HG03439 (cell line): ENCODE measurements around the gene EEFSEC.
"Not testable (repeated sequence)": the region's sequence is repeated elsewhere in the genome, so short reads cannot be mapped to it uniquely, and the experiment has no call there.

Experiments used
- ATAC-seq: cut with Tn5 transposase; IDR thresholded peaks from one replicate; pipeline ENCODE4 v1.9.1; 2021; ENCODE audit warnings: mild to moderate bottlenecking, moderate library complexity; ENCODE audit not compliant: unreplicated experiment

Gene EEFSEC

DNA sequence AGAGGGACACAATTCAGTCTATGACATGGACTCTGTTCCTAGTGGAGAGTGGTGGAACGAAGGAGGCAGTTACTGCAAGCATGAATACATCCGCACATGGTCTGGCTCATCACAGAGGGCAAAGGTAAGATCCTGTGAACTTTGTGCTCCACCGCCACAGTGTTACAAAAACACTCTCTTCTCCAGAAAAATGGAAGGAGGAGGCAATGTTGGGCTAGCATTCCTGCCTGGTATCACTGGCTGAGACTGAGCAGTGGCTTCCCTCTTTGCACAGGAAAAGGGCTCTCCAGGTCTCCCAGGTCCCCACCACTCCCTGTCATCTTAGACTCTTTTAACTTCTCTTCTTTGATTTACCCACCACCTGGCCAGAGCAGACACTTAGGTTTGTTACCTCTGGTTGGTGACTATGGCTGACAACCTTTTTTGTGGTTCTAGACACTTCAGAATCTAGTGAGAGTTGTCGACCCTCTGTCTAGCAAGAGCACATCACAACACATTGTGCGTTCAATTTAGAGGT, 1.5 kb upstream of the EEFSEC start:
- no peak for ATAC-seq

DNA sequence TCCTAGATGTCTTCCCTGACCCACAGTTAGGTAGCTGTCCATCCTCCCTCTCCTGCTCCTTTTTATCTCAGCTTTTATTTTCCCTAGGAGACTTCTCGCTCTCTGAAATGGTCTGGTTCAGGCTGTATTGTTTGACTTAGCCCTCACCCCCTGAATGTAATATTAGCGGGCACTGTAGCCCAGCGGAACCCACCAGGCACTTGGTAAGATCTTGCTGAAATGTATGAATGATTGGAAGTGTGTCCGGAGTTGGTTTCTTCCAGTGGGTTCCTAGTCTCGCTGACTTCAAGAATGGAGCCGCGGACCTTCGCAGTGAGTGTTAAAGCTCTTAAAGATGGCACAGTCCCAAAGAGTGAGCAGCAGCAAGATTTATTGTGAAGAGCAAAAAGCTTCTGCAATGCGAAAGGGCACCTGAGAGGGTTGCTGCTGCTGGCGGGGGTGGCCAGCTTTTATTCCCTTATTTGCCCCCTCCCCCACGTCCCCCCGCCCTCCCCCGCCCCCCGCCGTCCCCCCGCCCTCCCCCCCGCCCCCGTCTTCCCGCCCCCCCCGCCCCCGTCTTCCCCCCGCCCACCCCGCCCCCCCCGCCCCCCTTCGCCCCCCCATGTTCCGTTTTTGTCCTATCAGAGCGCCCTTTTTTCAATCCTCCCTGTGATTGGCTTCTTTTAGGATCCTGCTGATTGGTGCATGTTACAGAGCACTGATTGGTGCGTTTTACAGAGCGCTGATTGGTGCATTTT, 694 bp upstream of the EEFSEC start:
- no peak for ATAC-seq

DNA sequence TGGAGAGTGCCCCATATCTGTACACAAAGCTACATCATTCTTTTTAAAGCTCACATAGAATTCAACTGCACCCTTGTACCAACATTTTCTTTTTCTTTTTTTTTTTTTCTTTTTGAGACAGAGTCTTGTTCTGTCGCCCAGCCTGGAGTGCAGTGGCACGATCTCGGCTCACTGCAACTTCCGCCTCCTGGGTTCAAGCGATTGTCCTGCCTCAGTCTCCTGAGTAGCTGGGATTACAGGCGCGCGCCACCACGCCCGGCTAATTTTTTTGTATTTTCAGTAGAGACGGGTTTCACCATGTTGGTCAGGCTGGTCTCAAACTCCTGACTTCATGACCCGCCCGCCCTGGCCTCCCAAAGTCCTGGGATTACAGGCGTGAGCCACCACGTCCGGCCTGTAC, 1.1 kb downstream of the EEFSEC start:
- not testable (repeated sequence) for ATAC-seq

DNA sequence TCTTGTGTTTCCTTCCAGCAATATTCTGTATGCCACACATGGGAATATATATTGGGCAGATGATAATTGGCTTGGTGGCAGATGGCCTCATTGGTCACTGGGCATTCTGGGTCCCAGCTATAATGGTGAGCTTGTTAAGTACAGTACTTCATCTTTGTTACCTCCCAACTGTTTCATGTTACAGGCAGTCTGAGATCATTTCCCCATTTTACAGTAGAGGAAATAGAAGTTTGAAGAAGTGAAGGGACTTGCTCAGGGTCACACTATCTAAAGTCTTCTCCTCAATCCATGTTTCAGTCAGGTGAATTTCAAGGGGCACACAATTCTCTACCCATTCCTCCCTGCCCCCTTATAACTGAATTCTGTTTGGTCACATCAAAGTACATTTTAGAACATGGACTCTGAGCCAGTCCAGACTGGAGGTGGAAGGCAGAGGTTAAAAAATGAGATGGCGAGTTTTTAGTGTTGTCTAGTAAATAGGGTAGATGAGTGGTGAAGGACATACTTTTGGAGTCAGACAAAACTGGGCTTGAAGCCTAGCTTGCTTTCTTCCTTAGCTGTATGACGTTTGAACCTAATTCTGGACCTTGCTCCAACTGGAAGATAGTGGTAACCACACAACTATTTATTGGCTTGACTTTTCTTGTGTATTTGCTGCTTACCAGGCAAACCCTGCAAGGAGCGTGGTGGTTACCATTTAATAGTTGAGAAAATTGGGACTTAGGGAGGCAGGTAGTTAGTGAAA, 2.5 kb downstream of the EEFSEC start:
- ATAC-seq = no peak

DNA sequence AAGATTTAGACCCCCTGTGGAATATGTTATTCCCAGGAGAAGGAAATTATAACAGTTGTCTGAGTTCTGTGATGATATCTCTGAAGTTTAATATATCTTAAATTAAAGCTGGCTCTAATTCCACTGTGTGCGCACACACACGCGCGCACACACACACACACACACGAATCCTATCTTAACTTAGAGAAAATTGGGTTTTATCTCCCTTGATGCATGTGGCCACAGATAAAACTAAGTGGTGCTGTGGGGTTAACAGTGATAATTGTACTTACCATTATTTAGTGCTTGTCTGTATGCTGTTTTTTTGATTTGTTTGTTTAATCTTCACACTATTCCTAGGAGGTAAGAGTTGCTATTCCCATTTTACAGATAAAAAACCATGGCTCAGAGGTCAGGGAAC, 7.4 kb downstream of the EEFSEC start:
- ATAC-seq = no peak

DNA sequence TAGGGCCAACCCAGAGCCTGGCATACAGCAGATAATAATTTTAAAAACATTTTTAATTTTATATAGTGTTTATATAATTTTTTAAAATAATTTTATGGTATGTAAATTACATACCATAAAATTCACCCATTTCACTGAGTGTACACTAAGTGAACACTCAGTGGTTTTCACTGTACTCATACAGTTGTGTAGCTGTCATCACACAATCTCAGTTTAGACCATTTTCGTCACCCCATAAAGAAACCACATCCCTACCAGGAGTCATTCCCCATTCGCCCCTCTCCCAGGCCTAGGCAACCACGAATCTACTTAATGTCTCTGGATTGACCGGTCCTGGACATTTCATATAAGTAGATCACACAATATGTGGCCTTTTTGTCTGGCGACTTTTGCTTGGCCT, 10.2 kb downstream of the EEFSEC start:
- ATAC-seq = no peak

DNA sequence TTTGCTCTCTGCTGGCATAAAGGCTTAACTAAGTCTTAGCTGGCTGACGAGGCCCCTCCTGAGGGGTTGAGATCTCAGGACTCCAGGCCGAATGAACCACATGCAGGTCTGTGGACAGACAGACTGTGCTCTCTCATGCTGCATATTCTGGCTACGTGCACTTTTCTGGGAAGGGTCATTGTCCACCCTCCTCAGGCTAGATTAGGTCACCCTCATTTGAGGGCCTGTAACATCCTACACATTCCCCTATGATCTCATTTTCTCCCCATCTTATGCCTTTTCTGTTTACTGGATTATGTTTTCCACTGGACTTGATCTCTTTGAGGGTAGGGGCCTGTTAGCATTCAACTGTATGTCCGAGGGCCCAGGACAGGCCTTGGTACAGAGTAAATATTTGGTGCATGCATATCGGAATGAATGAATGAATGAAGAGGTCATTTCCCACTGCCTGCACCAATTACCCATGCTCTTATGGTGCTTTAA, 13.7 kb downstream of the EEFSEC start:
- ATAC-seq = no peak

DNA sequence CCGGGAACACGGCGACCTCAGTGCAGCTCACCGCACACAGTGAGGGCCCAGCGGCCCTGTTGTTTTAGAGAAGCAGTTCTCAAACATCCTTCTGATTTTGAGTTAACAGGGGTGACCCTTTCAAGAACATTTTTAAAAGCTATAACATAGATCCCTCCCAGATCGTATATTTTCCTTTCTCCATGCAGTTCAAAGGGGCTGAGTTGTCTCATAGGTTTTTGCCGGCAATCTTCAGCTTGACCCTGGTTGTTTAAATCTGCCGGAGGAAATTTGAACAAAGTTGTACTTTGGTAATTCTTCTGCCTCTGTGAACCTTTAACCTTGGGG, 14.3 kb downstream of the EEFSEC start:
- no peak for ATAC-seq

DNA sequence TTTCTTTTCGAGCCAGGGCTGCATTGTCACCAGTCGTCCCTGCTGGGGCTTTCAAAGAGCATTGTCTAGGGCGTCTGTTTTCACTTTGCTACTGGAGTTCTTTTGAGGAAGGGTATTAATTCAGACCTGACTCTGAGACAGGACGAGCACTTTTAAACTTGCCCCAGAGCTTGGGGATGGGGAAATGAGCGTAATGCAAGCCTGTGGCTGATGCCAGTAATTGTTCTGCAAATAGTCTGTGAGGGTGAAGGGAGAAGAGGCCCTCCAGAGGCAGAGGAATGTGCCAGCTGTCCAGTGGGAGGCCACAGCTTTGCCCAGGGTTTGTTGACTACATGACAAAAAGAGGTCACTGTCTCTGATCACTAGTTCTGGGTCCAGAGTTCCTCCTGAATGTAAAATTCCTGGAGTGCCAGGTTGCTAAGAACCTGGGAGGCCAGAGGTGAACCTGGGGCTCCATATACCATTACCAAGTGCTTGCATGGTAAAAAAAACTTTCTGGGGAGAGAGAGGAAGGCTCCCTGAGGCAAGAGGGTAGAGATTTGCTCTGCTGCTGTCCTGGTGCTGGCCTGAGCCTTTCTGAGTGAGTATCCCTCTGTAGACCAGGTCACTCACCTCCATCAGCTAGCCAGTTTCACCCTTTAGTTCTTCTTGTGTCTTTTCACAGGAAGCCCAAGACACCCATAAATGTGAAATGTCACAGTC, 14.8 kb downstream of the EEFSEC start:
- no peak for ATAC-seq

DNA sequence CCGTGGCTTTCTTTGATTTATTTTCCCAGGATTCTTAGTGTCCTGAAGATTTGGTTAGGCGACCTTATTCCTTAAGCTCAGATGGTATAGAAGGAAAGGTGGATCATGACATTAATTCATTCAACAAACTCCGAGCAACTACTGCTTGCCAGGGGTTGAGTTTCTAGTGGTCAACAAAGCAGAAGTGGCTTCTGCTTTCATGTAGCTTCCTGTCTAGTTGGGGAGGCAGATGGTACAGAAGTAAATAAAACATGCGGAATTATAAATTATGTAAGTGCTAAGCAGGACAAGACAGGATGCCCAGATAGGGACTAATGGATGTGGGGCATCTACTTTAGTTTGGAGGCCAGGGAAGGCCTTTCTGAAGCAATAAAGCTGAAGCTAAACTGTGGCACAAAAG, 15.6 kb downstream of the EEFSEC start:
- ATAC-seq = no peak

DNA sequence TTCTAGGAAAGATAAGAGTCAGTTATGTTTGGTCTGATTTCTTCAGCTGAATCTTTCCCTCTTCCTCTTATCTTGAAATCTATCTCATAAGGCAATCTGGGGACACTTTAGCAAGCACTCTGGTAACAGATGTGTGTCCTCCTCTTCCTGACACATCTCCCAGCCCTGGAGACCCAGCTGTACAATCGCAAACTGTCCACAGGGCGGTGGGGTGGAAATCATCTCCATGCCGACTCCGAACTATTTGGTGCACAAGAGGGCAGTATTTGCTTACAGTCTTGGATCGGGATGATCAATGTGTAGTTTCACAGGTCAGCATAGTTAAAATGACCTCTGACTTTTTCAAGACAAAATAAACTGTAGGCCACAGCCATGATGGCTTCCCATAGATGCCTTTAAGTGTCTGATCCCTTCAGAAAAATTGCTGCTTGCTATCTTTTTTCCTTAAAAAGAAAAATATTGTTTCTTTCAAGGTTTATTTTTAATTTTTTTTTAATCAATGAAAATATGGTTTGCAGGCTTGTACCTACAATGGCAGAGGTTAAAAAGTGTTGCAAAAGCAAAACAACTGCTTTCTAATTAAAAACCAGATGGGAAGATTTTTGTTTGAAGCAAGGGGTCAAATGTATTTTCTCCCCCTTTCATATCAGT, 17.7 kb downstream of the EEFSEC start:
- no peak for ATAC-seq

DNA sequence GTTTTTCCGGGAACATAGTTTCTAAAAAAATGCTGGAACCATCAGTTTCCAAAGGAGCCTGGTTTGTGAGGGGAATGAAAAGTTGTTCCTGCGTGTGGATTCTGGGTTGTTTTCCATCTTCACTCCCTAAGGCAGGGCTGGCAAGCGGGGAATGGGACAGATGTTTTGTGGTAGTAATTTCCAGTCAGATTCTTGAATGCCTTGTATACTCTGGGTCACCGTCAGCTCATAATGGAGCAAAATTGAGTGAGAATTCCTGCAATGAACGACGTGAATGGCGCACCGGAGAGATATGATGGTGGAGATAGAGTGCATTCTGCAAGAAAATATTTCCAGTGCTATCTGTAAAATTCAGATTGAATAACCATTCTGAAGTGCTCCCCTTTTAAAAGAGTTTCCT, 19.9 kb downstream of the EEFSEC start:
- ATAC-seq = no peak

DNA sequence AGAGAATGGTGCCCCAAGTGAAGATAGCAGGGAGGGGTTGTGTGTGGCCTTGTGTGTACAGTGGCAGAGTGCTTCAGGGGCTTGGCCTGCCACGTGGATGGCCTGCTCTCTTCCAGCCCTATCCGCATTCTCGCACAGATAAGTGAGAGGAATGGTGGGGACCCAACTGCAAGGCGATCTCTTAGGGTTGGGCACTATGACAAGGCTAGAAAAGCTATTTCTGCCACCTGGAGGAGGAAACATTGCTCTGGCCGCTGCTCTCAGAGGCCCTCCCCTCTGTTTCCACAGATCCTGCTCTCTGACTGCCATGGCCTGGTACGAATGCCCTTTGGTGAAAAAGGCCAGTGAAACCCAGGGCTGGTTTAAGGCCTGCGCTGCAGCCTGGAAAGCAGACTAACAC, 20.6 kb downstream of the EEFSEC start:
- no peak for ATAC-seq

DNA sequence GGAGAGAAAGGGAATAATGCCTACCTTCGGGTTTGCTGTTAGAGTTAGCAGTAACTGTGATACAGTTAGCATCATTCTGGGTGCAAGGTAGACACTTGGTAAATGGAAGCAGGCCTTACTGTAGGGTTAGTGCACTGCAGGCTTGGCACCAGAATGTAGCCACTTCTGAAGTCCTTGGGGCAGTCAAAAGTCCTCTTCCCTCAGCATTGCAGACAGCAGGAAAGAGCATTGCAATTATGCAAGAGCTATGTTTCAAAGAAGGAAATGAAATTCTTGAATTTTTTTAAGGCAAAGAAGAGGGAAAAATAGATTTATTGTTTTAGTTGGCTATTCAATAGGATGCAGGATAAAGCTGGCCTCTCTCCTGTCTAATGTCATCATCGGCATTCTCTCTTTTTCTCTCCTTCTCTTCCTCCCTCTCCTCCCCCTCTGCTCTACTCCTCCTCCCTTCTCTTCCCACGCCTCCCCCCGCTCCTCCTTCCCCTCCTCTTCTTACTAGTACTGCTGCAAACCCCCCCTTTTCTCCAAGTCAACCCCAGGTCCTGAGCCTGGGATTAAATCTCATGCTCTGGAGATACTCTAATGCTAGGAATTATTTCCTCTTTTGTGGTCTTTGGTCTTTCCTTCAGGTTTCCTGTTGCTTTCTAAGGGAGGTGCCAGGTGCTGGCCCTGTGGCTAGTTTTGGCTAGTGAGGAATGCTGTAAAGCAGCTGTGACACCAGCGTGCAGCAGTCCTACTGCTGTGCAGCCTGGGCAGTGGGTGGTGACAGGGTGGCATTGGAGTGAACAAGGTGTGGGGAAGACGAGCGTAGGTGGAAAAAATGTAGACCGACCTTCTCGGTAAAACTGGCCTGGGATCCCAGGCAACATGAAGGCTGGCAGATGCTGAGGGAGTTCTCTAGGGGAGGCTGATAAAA, 21.7 kb downstream of the EEFSEC start:
- ATAC-seq = no peak

DNA sequence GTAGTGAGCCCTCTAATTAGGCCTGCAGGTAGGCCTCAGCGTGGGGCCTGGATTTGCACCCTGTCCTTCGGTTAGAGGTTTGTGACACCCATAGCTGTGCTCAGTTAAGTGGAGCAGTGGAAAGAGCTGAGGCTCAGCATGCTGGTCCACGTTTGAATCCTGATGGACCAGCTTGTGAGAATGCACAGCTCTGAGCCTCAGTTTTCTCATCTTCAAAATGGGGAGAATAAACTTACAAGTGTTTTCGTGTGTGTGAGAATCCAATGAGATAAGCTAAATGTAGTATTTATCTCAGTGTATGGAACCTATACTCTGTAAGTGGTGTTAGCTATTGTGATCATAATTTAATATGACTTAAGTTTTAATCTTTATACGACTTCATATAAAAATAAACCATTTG, 22.5 kb downstream of the EEFSEC start:
- no peak for ATAC-seq

DNA sequence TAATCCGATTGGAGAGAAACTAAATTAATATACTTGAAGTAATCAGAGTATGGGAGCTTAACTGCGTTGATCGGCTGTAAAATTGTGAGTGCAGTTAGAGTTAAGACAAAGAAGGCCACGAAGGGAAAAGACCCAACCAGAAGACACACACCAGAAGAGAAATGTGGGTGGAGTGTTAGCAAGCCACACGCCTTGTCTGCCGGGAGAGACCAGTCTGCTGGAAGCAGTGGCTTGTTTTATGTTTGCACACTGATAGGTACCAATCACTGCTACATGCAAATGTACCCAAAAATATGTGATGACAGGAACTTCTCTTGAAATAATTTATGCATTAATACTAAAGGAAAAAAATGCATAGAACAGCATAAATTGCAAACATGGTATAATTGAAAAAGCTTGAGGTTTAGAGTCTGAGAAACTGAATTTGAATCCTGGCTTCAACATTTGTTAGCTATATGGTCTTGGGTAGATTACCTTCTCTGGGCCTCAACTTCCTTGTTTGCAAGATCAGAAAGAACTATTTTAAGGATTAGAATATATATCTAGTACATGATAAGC, 23.1 kb downstream of the EEFSEC start:
- ATAC-seq = no peak

DNA sequence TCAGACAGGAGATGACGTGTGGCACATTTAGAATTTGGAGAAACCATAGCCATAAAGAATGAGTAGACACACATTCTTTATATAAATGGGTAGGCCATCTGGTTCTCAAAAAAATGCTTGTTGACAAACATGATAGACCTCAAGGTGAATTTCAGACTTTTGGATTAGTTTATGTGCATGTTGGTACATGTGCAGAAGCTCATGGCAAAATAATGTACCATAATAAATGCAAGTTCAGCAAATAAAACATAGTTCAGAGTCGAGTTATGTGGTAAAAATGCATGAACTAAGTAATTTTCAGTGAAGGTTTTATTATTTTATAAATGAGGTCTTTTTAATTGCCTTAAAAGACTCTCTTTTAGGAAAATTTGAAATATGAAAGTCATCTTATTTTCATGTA, 24.6 kb downstream of the EEFSEC start:
- no peak for ATAC-seq

DNA sequence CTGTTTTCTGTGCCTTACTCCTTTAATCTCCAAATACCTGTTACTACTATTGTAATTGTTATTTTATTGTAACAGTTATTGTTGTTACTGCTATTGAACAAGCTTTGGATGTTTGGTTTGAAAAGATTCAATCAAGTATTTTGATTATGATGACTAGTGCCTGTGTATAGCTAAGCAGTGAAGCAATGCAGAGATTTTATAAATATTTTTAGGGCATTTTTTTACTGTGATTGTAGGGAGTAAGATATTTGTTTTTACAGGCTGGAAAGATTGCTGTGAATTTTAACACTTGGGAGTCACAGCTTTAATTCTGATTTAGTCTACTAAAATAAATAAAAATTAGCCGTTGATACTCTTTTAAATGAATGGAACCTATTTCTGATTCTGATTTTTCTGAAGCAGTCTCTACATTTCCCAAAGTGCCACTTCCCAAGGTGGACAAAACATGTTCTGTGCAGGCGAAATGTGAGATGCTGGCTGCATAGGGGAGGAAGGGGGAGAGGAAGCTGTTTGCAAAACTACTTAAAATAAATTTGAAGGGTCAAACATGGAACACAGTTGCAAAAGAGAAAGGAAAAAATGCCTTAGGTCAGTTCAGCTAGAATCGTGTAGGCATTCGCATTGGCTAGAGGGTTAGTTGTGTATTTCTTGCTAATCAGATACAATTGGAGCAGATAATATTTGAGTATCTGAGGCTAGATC, 25.7 kb downstream of the EEFSEC start:
- ATAC-seq = no peak

DNA sequence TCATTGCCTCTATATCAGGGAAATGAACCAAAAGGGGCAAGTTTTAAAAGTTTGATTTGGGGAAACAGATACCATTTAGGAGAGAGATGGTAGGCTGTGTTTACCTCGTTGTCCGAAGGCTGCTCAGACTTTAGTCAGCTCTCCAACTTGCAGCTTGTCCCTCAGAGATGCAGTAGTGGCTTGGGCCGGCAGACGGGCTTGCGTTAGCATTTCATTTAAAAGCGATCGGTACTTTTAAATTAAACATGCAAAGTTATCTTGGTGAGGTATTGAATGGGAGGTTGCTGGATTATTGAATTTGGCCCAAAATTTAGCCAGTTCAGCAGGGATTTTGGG, 26.2 kb downstream of the EEFSEC start:
- no peak for ATAC-seq
